NT2/D1 (cell line): ENCODE results near the gene SLC18A3.

Source experiments
- DNase-seq: peaks from one replicate; pipeline ENCODE4 v3.0.0-alpha.2; 2011; ENCODE audit warnings: low read depth, low spot score
- H3K27me3 ChIP-seq: 2 replicates; pipeline ENCODE4 v1.6.0; 2011; ENCODE audit warnings: mild to moderate bottlenecking; ENCODE audit not compliant: insufficient read length, insufficient read depth
- H3K36me3 ChIP-seq: 2 replicates; pipeline ENCODE4 v1.6.1; 2011; ENCODE audit warnings: mild to moderate bottlenecking, low read length, mixed read lengths; ENCODE audit not compliant: insufficient read depth, insufficient read length
- H3K4me1 ChIP-seq: 2 replicates; pipeline ENCODE4 v1.5.1; 2011; ENCODE audit not compliant: insufficient read depth, insufficient read length
- H3K4me3 ChIP-seq: 2 replicates; pipeline ENCODE4 v1.5.1; 2011; ENCODE audit warnings: low read depth; ENCODE audit not compliant: insufficient read length
- H3K9ac ChIP-seq: 2 replicates; pipeline ENCODE4 v1.6.0; 2011; ENCODE audit warnings: low read depth; ENCODE audit not compliant: insufficient read length
- H3K9me3 ChIP-seq: 2 replicates; pipeline ENCODE4 v1.5.1; 2011; ENCODE audit warnings: mild to moderate bottlenecking, low read length; ENCODE audit not compliant: insufficient read depth
- SUZ12 ChIP-seq: IDR thresholded peaks from 2 replicates; pipeline ENCODE4 v1.6.1; 2011; ENCODE audit not compliant: insufficient read length, insufficient read depth; ENCODE audit errors: extremely low read depth
- YY1 ChIP-seq: IDR thresholded peaks from 2 replicates; pipeline ENCODE4 v1.6.1; 2011; ENCODE audit not compliant: insufficient read length, insufficient read depth
- ZNF274 ChIP-seq: IDR thresholded peaks from 2 replicates; pipeline ENCODE4 v1.6.1; 2011; ENCODE audit warnings: mild to moderate bottlenecking, low read depth, low read length

Gene SLC18A3

DNA sequence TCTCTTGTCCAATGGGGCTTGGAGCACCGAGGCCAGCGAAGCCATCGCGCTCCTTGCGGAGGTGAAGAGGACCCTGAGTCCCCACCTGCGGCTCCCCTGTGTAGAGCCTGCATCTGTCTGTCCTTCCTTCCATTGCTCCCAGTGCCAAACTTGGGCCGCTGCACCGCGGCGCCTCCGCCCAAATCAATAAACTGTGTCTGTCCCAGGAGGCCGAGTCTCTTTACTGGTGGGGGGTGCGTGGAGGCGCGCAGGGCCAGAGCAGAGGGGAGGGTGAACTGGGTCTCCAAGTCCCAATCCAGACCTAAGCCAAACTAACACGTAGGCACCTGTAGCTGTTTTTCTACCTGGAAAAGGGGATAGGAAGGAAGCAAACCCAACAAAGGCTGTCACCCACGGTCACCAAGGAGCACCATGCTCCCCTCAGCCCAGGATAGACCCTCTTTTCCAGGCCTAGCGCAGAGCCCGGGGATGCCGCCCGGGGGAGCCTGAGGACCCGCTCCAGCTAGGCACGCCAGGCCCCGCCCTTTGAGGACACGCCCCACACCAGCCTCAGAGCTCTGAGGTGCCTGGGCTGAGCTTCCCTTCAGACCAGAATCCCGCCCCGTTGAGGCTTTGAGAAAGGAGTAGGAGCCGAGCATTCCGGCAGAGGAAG, 2.5 kb downstream of the SLC18A3 start:
- TF ChIP-seq SUZ12 (no peak), ZNF274 (no peak), YY1 (no peak)
- Histone ChIP-seq H3K9me3 (no peaks in the 10 kb centered on the region), H3K9ac (no peak overlapping the region), H3K27me3 (peaks cover 83% of the 10 kb centered on the region), H3K4me3 (no peak overlapping the region), H3K36me3 (no peaks in the 10 kb centered on the region), H3K4me1 (peaks cover 12% of the 10 kb centered on the region)
- peak; percentile 64 for DNase-seq

DNA sequence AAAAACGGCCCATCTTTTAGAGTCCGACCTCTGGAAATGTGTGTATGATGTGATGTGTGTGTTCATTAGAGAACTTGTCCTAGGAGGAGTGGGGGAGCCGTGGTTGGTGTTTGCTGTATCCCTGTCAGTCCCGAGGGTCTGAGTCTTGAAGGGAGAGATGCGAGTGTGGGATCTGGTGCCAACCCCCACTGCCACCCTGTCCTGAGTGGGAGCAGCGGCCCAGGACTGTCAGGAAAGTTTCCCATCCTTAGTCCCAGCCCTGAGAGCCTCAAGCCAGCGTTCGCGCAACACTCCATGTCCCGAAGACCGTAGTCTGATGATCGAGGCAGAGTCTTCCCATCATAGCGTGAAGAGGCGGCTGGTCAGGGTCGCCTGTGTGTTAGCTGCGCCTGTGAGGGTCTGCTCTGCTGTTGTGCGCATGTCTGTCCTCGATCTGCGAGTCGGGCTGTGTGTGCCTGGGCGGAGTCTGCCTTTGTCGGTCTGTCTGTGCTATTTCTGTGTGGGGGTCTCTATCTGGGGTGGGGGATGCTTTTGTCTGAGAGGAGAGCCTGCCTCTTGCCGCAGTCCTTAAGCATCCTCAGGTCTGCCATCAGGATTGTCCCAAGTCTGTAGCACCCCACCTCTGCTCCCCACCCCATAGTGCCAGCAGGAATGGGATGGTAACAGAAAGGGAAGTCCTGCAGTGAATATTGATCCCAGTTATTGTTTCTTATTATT, 3.2 kb downstream of the SLC18A3 start:
- TF ChIP-seq SUZ12 (no peak), YY1 (no peak), ZNF274 (no peak)
- no peak for DNase-seq
- Histone ChIP-seq H3K36me3 (no peaks in the 10 kb centered on the region), H3K4me3 (peak overlapping the region; percentile 24), H3K9me3 (no peaks in the 10 kb centered on the region), H3K27me3 (peaks cover 78% of the 10 kb centered on the region), H3K4me1 (peaks cover 12% of the 10 kb centered on the region), H3K9ac (peak overlapping the region; percentile 42)

DNA sequence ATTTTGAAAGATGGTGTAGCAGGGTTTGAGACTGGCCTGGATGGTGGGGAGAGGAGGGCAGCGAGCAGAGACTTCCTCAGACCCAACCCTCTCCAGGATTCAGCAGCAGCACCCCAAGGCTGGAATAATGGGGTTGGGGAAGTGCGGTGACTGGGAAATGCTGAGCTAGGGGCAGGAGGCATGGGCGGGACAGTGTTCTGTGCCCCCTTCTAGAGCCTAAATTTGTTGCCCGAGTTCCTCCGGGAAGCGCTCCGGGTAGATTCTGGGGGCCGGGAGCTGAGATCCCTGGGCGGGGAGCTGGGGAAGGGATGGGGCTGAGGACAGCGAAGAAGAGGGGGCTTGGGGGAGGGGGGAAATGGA, 3.8 kb downstream of the SLC18A3 start, which contains the start of gene CHAT:
CHAT (plus strand) TSS at position 156 of the 360 bp plus-strand sequence; CDS start at position 309, 153 bp downstream.
- Histone ChIP-seq H3K36me3 (no peaks in the 10 kb centered on the region), H3K9ac (peak within 1 kb of the TSS; percentile 42), H3K4me1 (peaks cover 9% of the 10 kb centered on the region), H3K9me3 (no peaks in the 10 kb centered on the region), H3K27me3 (peaks cover 74% of the 10 kb centered on the region), H3K4me3 (peak within 1 kb of the TSS; percentile 24)
- no peak for TF ChIP-seq YY1
- TF ChIP-seq ZNF274 = no peak
- no peak for TF ChIP-seq SUZ12
- DNase-seq = no peak

DNA sequence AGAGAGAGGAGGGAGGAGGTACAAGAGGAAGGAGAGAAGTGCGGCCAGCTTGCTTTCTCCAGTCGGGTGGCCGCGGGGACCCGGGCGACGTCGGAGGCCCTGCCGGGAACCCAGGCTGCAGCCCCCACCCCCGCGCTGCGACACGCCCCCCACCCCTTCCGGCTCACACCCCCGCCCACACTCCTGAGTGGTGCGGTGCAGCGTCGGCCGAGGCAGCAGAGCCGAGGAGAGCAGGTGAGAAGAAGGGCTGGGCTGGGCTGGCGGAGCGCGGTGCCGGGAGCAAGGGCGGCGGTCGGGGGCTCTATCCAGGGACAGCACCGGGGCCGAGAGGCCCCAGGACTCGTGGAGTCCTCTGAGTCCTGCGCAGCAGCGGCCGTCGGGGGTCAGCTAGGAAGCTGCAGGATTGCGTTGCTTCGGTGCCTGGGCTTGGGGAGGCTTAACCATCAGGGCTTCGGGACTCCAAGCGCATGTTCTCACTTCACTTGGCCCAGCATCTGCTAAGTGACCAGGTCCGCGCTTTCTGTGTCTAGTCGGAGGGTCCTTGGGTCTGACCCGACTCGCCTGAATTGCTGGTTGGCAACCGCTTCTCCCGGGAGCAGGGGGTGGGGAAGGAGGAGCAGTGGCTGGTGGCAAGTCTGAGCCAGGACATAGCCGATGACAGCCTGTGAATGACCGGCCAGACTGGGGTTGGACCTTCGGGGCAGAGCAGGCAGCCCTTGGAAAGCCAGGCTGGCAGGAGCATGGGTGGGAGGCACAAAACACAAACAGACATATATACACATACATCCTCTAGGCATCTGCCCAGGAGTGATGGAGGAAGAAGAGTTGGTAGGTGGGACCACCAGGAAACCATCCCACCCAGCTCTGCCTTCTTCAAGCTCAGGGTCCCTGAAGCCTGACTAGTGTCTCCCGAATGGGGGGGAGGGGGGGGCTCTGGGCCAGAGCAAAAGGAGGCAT, 4.4 kb downstream of the SLC18A3 start:
- TF ChIP-seq ZNF274 = no peak
- no peak for TF ChIP-seq YY1
- TF ChIP-seq SUZ12 = no peak
- Histone ChIP-seq H3K27me3 (peaks cover 68% of the 10 kb centered on the region), H3K9ac (no peak overlapping the region), H3K4me1 (peaks cover 9% of the 10 kb centered on the region), H3K4me3 (no peak overlapping the region), H3K36me3 (no peaks in the 10 kb centered on the region), H3K9me3 (no peaks in the 10 kb centered on the region)
- no peak for DNase-seq

DNA sequence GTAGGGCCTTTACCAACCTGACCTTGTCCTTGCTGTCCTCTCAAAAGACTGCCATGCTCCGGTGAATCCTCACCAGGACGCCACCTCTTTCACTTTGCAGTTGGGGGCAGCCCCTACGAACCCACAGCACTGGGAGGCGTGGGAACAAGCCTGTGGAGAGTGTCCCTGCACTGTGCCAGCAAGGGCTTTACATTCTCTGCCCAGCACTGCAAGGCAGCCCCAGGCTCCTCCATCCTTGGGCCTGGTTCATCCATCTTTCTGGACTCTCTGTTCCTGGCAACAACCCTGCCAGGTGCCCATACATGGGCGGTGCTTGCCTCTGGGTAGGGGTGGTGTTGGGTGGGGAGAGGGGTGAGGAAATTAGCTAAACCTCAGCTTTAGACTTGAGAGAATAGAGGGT, 5.1 kb downstream of the SLC18A3 start:
- Histone ChIP-seq H3K9ac (no peak overlapping the region), H3K36me3 (no peaks in the 10 kb centered on the region), H3K4me1 (peaks cover 9% of the 10 kb centered on the region), H3K4me3 (no peak overlapping the region), H3K27me3 (peaks cover 63% of the 10 kb centered on the region), H3K9me3 (no peaks in the 10 kb centered on the region)
- TF ChIP-seq YY1 = no peak
- no peak for TF ChIP-seq ZNF274
- TF ChIP-seq SUZ12 = no peak
- no peak for DNase-seq

DNA sequence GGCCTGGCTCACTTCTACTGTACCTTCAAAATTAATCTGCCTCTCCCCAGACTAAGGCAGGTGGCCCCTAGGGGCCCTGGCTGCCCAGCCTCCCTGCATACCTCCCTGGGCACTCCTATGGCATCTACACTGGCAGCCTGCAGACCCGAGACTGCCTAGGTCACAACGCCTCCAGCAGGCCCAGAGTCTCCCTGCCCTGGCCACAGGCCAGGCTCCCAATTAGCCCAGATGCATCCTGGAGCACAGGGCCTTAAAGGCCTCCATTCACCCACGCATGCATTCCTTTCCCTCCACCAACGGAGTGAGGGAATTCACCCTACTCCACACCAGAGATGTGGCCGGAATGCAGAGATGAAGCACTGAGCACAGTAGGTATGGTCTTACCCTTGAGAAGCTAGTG, 5.6 kb downstream of the SLC18A3 start:
- no peak for TF ChIP-seq YY1
- TF ChIP-seq SUZ12 = no peak
- TF ChIP-seq ZNF274 = no peak
- H3K4me3 ChIP-seq = no peak overlapping the region
- peaks cover 10% of the 10 kb centered on the region for H3K4me1 ChIP-seq
- no peaks in the 10 kb centered on the region for H3K36me3 ChIP-seq
- H3K9ac ChIP-seq = no peak overlapping the region
- H3K9me3 ChIP-seq = no peaks in the 10 kb centered on the region
- peaks cover 58% of the 10 kb centered on the region for H3K27me3 ChIP-seq
- DNase-seq = no peak
